ENCODE measurements around the gene ISCU.

- TF ChIP-seq GATA3 (IDR thresholded peaks at IDR 0.05; ENCODE audit: low read depth, low read length) (no peak), GATA2 (IDR thresholded peaks at IDR 0.05; ENCODE audit: low read depth, low read length) (no peak)
These were observed 25.4 kb downstream of the ISCU start for GRCh38 chr12:108587826-108588225.
